AG08395 (cell line): ENCODE results near the gene DNM3.

ENCODE experiments used
- DNase-seq: peaks from one replicate; pipeline ENCODE4 v3.0.0; 2012; ENCODE audit warnings: mixed read lengths, low spot score

Gene DNM3

DNA sequence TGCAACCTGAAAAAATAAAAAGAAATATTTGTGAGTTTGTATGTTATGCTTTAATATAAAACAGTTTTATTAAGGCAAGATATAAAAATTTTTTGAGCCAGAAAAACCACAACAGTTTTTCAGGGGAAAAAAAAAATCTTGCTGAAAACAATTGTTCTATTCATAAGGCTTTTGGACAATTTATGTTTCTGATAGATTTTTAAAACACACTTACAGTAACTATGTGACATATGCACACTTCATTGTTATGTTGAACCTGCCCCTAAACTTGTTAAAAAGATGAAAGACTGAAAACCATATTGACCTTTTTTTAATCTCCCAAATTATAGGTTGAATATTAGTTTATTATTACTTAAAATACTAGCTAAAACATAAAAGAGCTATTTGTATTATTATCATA is 299.3 kb downstream of the DNM3 start:
- no peak for DNase-seq

GRCh38 chr1:172141341-172141881 is 300.1 kb downstream of the DNM3 start:
- no peak for DNase-seq

DNA sequence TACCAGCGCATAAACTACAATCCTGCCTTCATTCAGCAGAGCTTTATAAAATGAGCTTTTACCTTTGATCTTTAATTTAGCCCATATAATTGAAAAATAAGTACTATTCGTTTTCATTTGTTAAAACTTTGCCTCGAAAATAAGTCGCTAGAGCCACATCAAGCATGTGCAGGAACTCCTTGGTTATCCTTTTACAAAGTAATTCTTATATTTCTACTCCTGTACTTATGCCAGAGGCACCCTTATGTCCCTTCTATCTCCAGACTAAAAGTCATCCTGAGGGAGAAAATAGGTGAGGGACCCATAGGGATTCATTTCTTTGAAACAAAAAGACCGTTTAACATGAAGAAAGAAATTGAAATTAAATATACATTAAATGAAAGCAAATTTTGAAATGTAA is 301.0 kb downstream of the DNM3 start:
- DNase-seq, result no peak

GRCh38 chr1:172143384-172144055 is 302.2 kb downstream of the DNM3 start:
- no peak for DNase-seq

GRCh38 chr1:172144445-172145061 is 303.3 kb downstream of the DNM3 start:
- DNase-seq, result peak; percentile 88

DNA sequence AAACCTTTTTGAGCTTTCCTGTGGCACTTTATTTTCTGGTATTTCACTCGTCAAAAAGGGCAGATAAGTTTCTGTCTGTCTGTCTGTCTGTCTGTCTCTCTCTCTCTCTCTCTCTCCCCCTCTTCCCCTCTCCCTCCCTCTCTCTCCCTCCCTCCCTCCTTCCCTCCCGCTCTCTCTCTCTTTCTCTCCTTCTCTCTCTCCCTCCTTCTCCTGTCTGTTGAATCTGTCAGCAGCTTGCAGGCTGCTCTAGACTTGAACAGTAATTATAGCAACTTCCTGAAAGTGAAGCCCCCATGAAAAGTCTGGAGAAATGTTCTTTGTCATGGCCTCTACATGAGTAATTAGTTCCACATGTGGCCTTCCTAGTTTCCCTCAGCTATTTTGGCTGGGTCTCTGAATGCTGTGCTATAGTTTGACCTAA is 303.9 kb downstream of the DNM3 start:
- DNase-seq, result peak; percentile 24

GRCh38 chr1:172145656-172146055 is 304.4 kb downstream of the DNM3 start:
- no peak for DNase-seq

GRCh38 chr1:172146141-172146850 is 305.0 kb downstream of the DNM3 start:
- DNase-seq, result no peak

GRCh38 chr1:172147541-172147940 is 306.2 kb downstream of the DNM3 start:
- DNase-seq, result no peak

GRCh38 chr1:172148213-172148612 is 306.9 kb downstream of the DNM3 start:
- no peak for DNase-seq

DNA sequence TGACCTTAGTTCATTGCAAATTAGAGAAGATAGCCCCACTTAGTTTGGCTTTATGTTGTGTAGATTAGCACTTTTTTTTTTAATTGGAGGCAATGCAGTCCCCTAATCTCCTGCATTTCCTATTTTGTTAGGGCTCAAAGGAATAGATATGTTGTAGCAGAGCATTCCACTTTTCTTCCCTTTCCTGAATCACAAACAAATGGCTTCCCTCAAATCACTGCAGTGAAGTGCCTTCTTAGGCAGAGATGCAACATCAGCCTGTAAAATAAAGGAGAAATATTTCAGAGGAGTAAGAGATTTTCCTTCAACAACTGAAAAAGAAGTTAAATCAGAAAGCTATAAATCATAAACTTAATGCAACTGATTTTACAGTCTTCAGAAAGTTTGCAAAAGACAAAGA is 307.4 kb downstream of the DNM3 start:
- no peak for DNase-seq

DNA sequence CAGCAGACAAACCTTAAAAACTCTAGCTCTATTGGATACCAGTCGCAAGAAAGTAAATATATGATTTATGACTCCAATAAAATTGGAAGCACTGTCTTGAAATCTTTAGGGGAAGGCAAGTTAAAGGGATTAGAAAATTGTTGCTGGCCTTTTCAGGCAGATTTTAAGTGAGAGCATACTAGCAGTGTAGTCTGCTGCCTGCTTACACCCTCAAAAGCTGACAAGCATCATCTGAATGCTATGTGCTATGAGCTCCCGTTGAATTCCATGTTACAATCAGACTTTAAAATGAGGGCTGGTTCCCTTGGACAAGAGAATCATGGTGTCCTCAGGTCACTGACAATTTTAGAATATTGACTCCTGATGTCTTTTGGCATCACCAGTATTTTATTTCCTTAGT is 308.0 kb downstream of the DNM3 start:
- no peak for DNase-seq

DNA sequence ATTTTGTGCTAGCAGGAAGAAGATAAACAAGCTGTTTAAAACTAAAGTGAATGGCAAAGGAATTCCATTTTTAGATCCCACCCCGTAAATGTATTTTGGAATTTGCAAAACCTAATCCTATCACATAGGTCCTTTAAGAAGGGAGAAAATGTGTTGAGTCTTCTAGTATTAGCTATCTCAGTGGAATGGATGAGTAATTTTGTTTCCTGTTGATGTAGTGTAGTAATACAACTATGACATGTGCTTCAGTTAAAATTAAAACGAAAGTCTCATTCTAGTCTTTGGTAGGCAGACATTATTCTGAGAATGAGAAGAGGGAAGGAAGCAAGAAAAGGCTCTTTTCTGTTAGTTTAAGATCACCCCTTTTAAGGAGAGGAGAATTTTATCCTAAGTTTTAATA is 313.3 kb downstream of the DNM3 start:
- peak; percentile 80 for DNase-seq

- DNase-seq, result no peak
Measured at GRCh38 chr1:172155766-172156165, 314.5 kb downstream of the DNM3 start.

GRCh38 chr1:172162236-172162635 is 320.9 kb downstream of the DNM3 start:
- DNase-seq, result no peak

- DNase-seq, result no peak
Measured at GRCh38 chr1:172163498-172164215, 322.4 kb downstream of the DNM3 start.

DNA sequence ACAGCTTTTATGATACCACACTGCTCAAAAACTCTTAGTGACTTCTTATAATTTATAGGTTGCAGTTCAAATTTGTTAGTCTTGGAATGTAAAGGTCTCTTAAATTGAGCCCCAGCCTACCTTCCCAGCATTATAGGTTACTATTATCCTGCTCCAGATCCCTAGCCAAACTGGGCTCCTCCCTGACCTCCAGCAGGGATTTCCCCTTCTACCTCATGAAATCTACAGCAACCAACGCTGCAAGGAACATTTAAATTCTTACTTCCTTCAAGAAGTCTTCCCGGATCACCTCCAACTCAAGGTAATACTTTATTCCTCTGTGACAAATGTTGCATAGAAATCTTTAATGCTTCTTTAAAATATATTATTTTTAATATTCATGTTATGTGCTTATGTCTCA is 324.1 kb downstream of the DNM3 start:
- DNase-seq, result no peak

DNA sequence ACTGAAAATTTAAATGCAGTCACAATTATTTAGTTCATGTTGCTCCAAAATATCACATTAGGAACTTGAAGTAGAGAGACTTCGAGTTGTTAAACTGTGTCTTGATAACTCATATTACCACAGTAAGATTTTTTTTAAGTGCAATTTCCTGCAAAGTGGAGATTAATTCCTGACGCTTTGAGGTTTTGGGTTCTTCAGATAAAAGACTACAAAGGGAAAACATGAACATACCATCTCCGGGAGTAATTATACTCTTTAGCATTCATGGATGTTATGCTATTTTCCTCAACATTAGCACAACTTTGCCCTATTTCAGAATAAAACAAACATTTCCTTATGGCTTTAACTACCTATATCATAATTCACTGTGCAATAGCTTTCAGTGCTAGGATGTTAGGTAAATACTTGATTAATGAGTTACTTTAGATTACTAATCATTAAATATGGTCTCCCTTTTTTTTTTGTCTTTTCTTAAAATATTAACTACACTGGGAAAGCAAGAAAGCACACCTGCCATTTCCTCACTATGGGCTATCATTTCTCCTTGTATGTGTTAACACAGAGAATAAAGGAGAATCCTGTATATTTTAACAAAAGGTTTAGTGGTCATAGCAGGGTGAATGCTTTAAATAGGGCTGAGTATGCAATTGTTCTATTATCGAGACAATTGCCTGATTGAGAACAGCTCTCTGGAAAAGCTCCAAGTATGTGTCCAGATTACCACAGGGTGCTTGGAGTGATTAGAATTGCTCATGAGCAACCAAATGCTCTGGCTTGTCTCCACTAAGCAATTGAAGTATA is 326.7 kb downstream of the DNM3 start:
- peak; percentile 68 for DNase-seq

- no peak for DNase-seq
Measured at GRCh38 chr1:172168597-172168872, 327.2 kb downstream of the DNM3 start.

DNA sequence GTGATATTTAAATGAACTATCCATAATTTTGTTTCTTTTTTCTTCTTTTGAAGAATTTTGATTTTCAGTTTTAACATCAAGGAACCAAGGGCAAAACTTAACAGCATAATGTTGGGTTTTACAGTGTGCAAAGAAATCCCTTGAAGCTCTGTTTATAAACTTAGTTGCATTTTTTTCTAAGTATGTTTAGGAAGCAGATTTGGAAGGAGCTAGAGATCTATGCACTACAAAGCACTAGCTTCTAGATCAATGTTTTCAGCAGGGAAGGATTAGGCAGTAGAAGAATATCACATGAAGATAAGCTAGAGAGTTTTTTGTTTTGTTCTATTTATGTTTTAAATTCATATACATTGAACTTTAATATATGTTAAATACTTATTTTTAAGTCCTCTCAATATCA is 328.5 kb downstream of the DNM3 start:
- no peak for DNase-seq

DNA sequence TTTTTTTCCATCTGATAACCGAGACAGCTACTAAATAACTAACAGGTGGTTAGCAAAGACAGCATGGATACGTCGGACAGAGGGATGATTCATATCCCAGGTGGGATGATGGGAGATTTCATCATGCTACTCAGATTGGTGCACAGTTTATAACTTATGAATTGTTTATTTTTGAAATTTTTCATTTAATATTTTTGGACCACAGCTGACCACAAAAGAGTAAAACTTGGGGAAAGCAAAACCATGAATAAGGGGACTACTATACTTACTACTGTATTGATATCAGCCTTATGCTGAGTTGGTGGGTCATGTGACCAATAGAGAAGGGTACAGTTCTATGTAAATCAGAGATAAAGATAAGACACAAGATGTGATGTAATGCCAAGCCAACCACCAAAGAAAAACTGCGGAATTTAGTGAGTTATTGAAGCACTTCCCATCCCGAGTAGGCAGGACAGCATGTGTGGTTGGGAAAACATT is 331.1 kb downstream of the DNM3 start:
- DNase-seq, result no peak

GRCh38 chr1:172176206-172176605 is 334.9 kb downstream of the DNM3 start:
- no peak for DNase-seq
